Pancreas (tissue), 10 donors: ENCODE data around the gene PEAK3. TPM values are rescaled to one million over a fixed set of nuclear protein-coding genes. Genes with fewer than 3 reads are reported as not detected.
A peak's percentile ranks its signal among the peaks of the same experiment; 100 is the strongest.
"Not testable (repeated sequence)": the region's sequence is repeated elsewhere in the genome, so short reads cannot be mapped to it uniquely, and the experiment has no call there.

ENCODE experiments used
- ATAC-seq, 4 donors: fragments of 200-7000 bp; cut with Tn5 transposase; one replicate each; pipeline versions ENCODE4 v1.8.0 to v1.9.1; 2020; ENCODE audit warnings: mild to moderate bottlenecking in 4 of 4, moderate library complexity in 4 of 4
- DNase-seq, 6 donors: peaks; one replicate each; pipeline ENCODE4 v3.0.0-alpha.2; 2020
- FAIRE-seq: peaks from 2 replicates; lab custom pipeline; 2012; peaks lifted over from hg19 to GRCh38; lab: Jason Lieb, UNC
- H3K27ac ChIP-seq, 4 donors: fragments of 200-600 bp; sonication (generic); 1 replicate in 3 of 4; 2 replicates in 1 of 4; pipeline versions ENCODE4 v1.5.0 to v1.8.0; 2020
- H3K27me3 ChIP-seq, 4 donors: fragments of 200-600 bp; one replicate each; pipeline ENCODE4 v1.8.0; 2021
- H3K36me3 ChIP-seq, 3 donors: fragments of 200-600 bp; sonication (generic) in 1 of 3; one replicate each; pipeline versions ENCODE4 v1.5.0 to v1.8.0; 2020 to 2021
- H3K4me1 ChIP-seq, 3 donors: fragments of 200-600 bp; one replicate each; pipeline ENCODE4 v1.8.0; 2021
- H3K4me3 ChIP-seq, 4 donors: fragments of 200-600 bp; sonication (generic) in 2 of 4; one replicate each; pipeline versions ENCODE4 v1.5.0 to v1.8.0; 2020 to 2021
- H3K9me3 ChIP-seq, 4 donors: fragments of 200-600 bp; one replicate each; pipeline ENCODE4 v1.8.0; 2021
- WGBS, 2 donors: extraction: QIAGEN DNeasy Blood & Tissue Kit; methylation state at CpG; one replicate each; pipeline ENCODE4 v1.1.7; 2013; 5-methylcytosine and 5-hydroxymethylcytosine counted together
- intact Hi-C, 3 donors: fragments of 100-400 bp; cut with DNase I; formaldehyde crosslinking; loops; one replicate each; pipeline versions ENCODE4 v1.11.1 to v1.14.2; 2022
- polyA plus RNA-seq, 2 donors: library from polyadenylated mRNA; stranded (reverse); fragments of 200-250 nt; gene quantifications; one replicate each; pipeline ENCODE4 v1.2.3, GENCODE V29; 2013
- total RNA-seq, 6 donors: library from RNA; stranded (reverse); fragmentation: NEBNext Ultra II Directional in 4 of 6; extraction: Animal tissue kit (Norgen Biotek cat#: 25700) in 4 of 6; gene quantifications; one replicate each; pipeline versions ENCODE4 v1.2.1 to v1.2.4, GENCODE V29; 2021 to 2023
- TF ChIP-seq, protein P1 (sequence below), 4 donors: fragments of 200-600 bp; sonication (generic) in 3 of 4; IDR thresholded peaks; one replicate each; pipeline versions ENCODE4 v1.5.0 to v1.8.0; 2021; ENCODE audit warnings: antibody characterized with exemption in 4 of 4
- donor health status: healthy with polysubstance abuse.
- donor health status: DM: no; HTN: no; CAD: no; lungs with moderate emphysema.
- donor health status: DM: no; HTN: no; CAD: no.
- donor health status: control.
- donor health status: control.
- donor health status: Bipolar disorder and iron deficiency.
- donor health status: DM: yes; HTN: yes; CAD: no.
- donor health status: DM: no; HTN: no; CAD: no.
- donor health status: DM: no; HTN: no; CAD: no.
- donor health status: DM: yes; HTN: yes; CAD: no.

The PEAK3 gene
- total and polyA plus RNA-seq, 8 donors: 0.04 to 0.81 (median 0.16) TPM; not detected in 2

DNA sequence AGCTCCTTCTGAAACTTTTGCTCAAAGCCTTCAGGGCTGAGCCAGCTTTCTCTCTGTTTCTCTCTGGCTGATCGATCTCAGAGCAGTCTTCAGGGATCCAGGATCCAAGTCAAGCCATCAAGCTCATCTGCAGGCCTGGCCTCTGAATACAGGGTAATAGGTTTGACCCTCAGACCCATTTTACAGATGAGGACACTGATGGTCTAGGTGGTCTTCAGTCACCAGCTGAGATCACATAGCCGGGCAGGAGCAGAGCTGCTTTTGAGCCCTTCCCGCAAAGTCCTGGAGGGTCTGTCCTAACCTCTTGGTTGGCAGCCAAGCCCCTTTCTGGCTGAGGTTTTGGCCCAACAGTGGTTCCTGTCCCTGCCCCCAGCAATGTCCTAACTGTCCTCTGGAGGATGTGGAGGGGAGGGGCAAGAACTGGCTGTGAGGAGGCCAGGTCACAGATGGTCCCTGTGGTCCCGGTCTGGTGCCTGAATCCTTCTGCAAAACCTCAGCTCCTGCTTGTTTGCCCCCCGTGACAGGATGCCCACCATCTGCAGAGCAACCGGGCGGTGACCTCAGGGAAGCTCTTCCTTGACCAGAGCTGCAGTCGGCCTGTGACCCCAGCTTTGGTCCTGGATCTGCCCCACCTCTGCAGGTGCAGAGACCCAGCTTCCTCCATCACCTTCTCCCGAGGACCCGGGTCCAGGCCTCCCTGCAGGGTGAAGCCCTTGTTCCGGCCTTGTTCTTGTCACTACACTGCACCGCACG is 5.8 kb upstream of the PEAK3 start:
- no peak for ATAC-seq

DNA sequence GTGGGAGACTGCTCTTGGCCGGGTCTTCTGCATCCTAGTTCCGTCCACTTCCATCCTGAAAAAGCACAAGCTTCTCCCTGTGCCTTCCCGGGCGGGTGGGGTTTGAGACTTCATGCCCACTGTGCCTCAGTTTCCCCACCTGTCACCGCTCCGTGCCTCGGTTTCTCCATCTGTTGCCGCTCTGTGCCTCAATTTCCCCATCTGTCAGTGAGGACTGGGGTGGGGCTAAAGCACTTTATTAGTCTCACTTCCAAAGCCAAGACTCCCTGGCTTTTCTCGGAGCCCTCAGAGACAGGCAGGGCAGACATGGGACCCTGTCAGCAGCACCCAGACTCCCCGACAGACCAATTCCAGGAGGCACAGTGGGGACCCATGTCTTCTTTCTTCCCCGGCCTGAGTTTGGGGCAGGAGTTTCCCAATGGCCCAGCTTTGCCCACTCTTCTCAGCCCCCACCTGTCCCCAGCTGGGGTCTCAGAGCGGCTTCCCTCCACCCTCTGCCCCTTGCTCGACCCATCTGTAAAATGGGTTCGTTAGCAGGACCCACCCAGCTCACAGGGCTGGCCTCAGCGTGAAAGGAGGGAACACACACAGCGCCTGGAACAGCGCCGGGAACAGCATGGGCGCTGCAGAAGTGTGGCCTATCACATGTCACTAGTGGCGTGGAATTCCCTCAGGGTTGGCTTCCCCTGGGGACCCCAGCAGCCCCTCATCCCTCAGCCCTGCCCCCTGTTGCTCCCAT is 4.6 kb upstream of the PEAK3 start:
- DNase-seq: no peak
- ATAC-seq: no peak
- H3K27ac ChIP-seq: no peak overlapping the region
- H3K4me1 ChIP-seq: peaks cover 0 to 14% (median 6%) of the 10 kb centered on the region in 3 donors
- TF ChIP-seq, protein P1, sequence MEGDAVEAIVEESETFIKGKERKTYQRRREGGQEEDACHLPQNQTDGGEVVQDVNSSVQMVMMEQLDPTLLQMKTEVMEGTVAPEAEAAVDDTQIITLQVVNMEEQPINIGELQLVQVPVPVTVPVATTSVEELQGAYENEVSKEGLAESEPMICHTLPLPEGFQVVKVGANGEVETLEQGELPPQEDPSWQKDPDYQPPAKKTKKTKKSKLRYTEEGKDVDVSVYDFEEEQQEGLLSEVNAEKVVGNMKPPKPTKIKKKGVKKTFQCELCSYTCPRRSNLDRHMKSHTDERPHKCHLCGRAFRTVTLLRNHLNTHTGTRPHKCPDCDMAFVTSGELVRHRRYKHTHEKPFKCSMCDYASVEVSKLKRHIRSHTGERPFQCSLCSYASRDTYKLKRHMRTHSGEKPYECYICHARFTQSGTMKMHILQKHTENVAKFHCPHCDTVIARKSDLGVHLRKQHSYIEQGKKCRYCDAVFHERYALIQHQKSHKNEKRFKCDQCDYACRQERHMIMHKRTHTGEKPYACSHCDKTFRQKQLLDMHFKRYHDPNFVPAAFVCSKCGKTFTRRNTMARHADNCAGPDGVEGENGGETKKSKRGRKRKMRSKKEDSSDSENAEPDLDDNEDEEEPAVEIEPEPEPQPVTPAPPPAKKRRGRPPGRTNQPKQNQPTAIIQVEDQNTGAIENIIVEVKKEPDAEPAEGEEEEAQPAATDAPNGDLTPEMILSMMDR (IDR thresholded peaks at IDR 0.05): no peak
- WGBS, 2 donors: 72 to 78% methylated on average over 20 of the region's 20 CpGs
- H3K36me3 ChIP-seq: no peaks in the 10 kb centered on the region
- no peak for FAIRE-seq
- no peaks in the 10 kb centered on the region for H3K9me3 ChIP-seq
- no peak overlapping the region for H3K4me3 ChIP-seq
- intact Hi-C loops: no loop called here
- peaks cover 0 to 20% (median 2%) of the 10 kb centered on the region in 4 donors for H3K27me3 ChIP-seq

More for the DNA sequence above, 5.8 kb upstream of the PEAK3 start:
- Histone ChIP-seq H3K4me1 (peaks cover 0 to 16% (median 6%) of the 10 kb centered on the region in 3 donors), H3K27me3 (peaks cover 0 to 28% (median 2%) of the 10 kb centered on the region in 4 donors), H3K27ac (no peak overlapping the region), H3K9me3 (no peaks in the 10 kb centered on the region), H3K36me3 (no peaks in the 10 kb centered on the region), H3K4me3 (no peak overlapping the region)
- FAIRE-seq: no peak
- 76 to 85% methylated on average over 13 of the region's 13 CpGs for WGBS, 2 donors
- intact Hi-C loops: no loop called here
- TF ChIP-seq, protein P1 (IDR thresholded peaks at IDR 0.05): no peak
- no peak for DNase-seq

DNA sequence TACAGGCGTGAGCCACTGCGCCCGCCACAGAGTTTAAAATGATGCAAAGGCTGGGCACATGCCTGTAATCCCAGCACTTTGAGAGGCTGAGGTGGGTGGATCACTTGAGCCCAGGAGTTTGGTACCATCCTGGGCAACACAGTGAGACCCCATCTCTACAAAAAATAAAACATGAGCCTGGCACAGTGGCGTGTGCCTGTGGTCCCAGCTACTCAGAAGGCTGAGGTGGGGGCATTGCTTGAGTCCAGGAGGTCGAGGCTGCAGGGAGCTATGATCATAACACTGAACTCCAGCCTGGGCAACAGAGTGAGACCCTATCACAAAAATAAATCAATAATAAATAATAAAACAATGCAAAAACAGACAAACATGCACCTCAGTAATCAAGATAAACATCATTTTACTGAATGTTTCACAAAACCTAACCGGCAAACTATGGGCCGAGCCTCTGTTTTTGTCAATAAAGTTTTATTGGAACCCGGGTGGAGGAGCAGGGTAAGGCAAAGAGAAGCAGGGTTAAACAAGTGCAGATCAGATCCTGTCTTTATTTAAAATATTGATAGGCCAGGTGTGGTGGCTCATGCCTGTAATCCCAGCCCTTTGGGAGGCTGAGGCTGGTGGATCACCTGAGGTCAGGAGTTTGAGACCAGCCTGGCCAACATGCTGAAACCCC is 2.0 kb upstream of the PEAK3 start:
- Histone ChIP-seq H3K4me1 (peaks cover 0 to 5% (median 0%) of the 10 kb centered on the region in 3 donors), H3K9me3 (no peaks in the 10 kb centered on the region), H3K27me3 (no peaks in the 10 kb centered on the region), H3K36me3 (no peaks in the 10 kb centered on the region), H3K4me3 (no peak overlapping the region), H3K27ac (no peak overlapping the region)
- no peak for ATAC-seq
- DNase-seq: no peak
- FAIRE-seq: no peak
- TF ChIP-seq, protein P1 (IDR thresholded peaks at IDR 0.05): no peak
- 95 to 98% methylated on average over 8 of the region's 8 CpGs for WGBS, 2 donors
- intact Hi-C loops: no loop called here

DNA sequence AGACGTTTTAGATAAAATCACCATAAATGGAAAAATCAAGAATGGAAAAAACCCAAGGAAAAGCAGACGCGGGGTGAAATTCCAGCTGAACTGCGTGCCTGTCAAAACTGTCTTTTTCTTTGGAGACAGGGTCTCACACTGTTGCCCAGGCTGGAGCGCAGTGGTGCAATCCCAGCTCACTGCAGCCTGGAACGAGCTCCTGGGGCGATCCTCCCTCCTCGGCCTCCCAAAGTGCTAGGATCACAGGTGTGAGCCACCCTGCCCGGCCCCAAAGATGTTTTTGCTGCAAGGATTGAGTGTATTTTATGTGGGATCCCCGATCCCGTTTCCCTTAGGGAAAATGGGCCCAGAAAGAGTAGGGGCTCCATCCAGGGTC is 875 bp upstream of the PEAK3 start:
- no peaks in the 10 kb centered on the region for H3K27me3 ChIP-seq
- TF ChIP-seq, protein P1 (IDR thresholded peaks at IDR 0.05): no peak
- H3K36me3 ChIP-seq: no peaks in the 10 kb centered on the region
- no peak for DNase-seq
- FAIRE-seq: no peak
- ATAC-seq: no peak
- H3K4me3 ChIP-seq: no peak overlapping the region
- peaks cover 0 to 5% (median 0%) of the 10 kb centered on the region in 3 donors for H3K4me1 ChIP-seq
- H3K27ac ChIP-seq: no peak overlapping the region
- WGBS, 2 donors: 69 to 70% methylated on average over 11 of the region's 11 CpGs
- H3K9me3 ChIP-seq: no peaks in the 10 kb centered on the region
- intact Hi-C loops: no loop called here

DNA sequence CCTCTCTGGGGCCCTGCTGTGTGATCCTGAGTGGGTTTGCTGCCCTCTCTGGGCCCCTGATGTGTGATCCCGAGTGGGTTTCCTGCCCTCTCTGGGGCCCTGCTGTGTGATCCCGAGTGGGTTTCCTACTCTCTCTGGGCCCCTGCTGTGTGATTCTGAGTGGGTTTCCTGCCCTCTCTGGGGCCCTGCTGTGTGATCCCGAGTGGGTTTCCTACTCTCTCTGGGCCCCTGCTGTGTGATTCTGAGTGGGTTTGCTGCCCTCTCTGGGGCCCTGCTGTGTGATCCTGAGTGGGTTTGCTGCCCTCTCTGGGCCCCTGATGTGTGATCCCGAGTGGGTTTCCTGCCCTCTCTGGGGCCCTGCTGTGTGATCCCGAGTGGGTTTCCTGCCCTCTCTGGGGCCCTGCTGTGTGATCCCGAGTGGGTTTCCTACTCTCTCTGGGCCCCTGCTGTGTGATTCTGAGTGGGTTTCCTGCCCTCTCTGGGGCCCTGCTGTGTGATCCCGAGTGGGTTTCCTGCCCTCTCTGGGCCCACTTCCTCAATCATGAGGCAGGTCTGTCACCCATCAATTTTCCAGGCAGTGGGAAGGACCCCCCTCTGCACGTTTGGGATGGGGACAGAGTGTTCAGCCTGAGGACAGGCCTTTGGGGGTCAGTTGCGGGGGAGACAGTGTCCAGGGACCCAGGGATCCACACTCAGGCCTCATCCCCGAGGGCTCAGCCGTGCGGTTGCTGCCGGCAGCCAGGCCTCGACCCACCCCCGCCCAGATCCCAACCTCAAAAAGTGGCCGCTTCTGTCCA is 512 bp downstream of the PEAK3 start:
- peak in 2 of 4 donors; percentile 6 to 31 for ATAC-seq
- H3K27ac ChIP-seq: peak overlapping the region in 1 of 4 donors; percentile 22
- intact Hi-C loops, H3K36me3 ChIP-seq, FAIRE-seq, H3K4me1 ChIP-seq, DNase-seq, H3K9me3 ChIP-seq, H3K27me3 ChIP-seq: not testable (repeated sequence)
- WGBS, 2 donors: 40 to 53% methylated on average over 14 to 16 of the region's 16 CpGs
- H3K4me3 ChIP-seq: peak overlapping the region in 1 of 4 donors; percentile 29
